ENCODE results near the gene UFSP1.

- TF ChIP-seq CTCF (IDR thresholded peaks at IDR 0.05; ENCODE audit: low read length) = no peak
- no peak for TF ChIP-seq EZH2 (optimal IDR thresholded peaks at IDR 0.05; ENCODE audit: low read depth, low read length)
- TF ChIP-seq EZH2phosphoT487 (IDR thresholded peaks at IDR 0.05; ENCODE audit: low read length) = no peak
Observed at GRCh38 chr7:100886936-100887515, 2.5 kb downstream of the UFSP1 start.
